HepG2 (cell line): ENCODE data around the gene RIPK1. TPM values are rescaled to one million over a fixed set of nuclear protein-coding genes. Genes with fewer than 3 reads are reported as not detected.

Experiments used
- ARID2 ChIP-seq: sonication (generic); formaldehyde crosslinking; IDR thresholded peaks from 2 replicates; pipeline ENCODE4 v1.8.1; 2022; ENCODE audit warnings: mild to moderate bottlenecking, missing genetic modification reagents, borderline replicate concordance
- ARID5B ChIP-seq: IDR thresholded peaks from 2 replicates; pipeline ENCODE4 v1.4.0; 2020; ENCODE audit warnings: mild to moderate bottlenecking, missing genetic modification reagents
- EED ChIP-seq: sonication (generic); formaldehyde crosslinking; IDR thresholded peaks from 2 replicates; pipeline ENCODE4 v1.5.0; 2020; ENCODE audit warnings: mild to moderate bottlenecking, missing genetic modification reagents
- FOXC1 ChIP-seq: sonication (generic); formaldehyde crosslinking; IDR thresholded peaks from 2 replicates; pipeline ENCODE4 v1.8.0; 2022; ENCODE audit warnings: mild to moderate bottlenecking, missing genetic modification reagents, borderline replicate concordance
- HBP1 ChIP-seq: IDR thresholded peaks from 2 replicates; pipeline ENCODE4 v1.6.1; 2016; ENCODE audit warnings: low read depth, control low read depth
- HOXD1 ChIP-seq: sonication (generic); formaldehyde crosslinking; IDR thresholded peaks from 2 replicates; pipeline ENCODE4 v1.5.0; 2020; ENCODE audit warnings: missing genetic modification reagents
- KDM6A ChIP-seq: IDR thresholded peaks from 2 replicates; pipeline ENCODE4 v1.6.1; 2016; ENCODE audit warnings: low read depth
- LCORL ChIP-seq, 2 experiments: fragments of 450-650 bp in 1 of 2; sonication (generic) in 1 of 2; formaldehyde crosslinking in 1 of 2; IDR thresholded peaks; 2 replicates each; pipeline versions ENCODE4 v1.5.0 to v1.6.1; 2017 to 2020; ENCODE audit warnings: antibody characterized with exemption in 1 of 2, missing genetic modification reagents in 1 of 2
- MAFF ChIP-seq: IDR thresholded peaks from 2 replicates; pipeline ENCODE4 v1.6.1; 2011; ENCODE audit warnings: low read depth, low read length, improper control_type of control experiment
- MEIS1 ChIP-seq: sonication (generic); formaldehyde crosslinking; IDR thresholded peaks from 2 replicates; pipeline ENCODE4 v1.9.0; 2021; ENCODE audit warnings: mild to moderate bottlenecking, missing genetic modification reagents, moderate library complexity, borderline replicate concordance
- NR2F2 ChIP-seq: IDR thresholded peaks from 2 replicates; pipeline ENCODE4 v1.6.1; 2012; ENCODE audit warnings: low read depth, inconsistent platforms, borderline replicate concordance
- POGK ChIP-seq: sonication (generic); formaldehyde crosslinking; conservative IDR thresholded peaks from 2 replicates; pipeline ENCODE4 v1.8.0; 2022; ENCODE audit warnings: mild to moderate bottlenecking, moderate library complexity, missing genetic modification reagents
- RNF2 ChIP-seq: fragments of 450-650 bp; conservative IDR thresholded peaks from 2 replicates; pipeline ENCODE4 v1.6.1; 2016; ENCODE audit warnings: low read depth
- SMC3 ChIP-seq: IDR thresholded peaks from 2 replicates; pipeline ENCODE4 v1.6.1; 2011; ENCODE audit warnings: low read length, improper control_type of control experiment
- TSC22D2 ChIP-seq: sonication (generic); formaldehyde crosslinking; IDR thresholded peaks from 2 replicates; pipeline ENCODE4 v1.5.1; 2020; ENCODE audit warnings: missing genetic modification reagents, mild to moderate bottlenecking, borderline replicate concordance
- ZGPAT ChIP-seq: IDR thresholded peaks from 2 replicates; pipeline ENCODE4 v1.6.1; 2016; ENCODE audit warnings: mild to moderate bottlenecking
- ZNF431 ChIP-seq: sonication (generic); formaldehyde crosslinking; IDR thresholded peaks from 2 replicates; pipeline ENCODE4 v1.9.0; 2022; ENCODE audit warnings: missing genetic modification reagents, low read depth, mild to moderate bottlenecking, borderline replicate concordance
- ZNF513 ChIP-seq: sonication (generic); formaldehyde crosslinking; conservative IDR thresholded peaks from 2 replicates; pipeline ENCODE4 v1.5.0; 2020; ENCODE audit warnings: missing genetic modification reagents
- ZNF605 ChIP-seq: sonication (generic); formaldehyde crosslinking; IDR thresholded peaks from 2 replicates; pipeline ENCODE4 v1.8.0; 2022; ENCODE audit warnings: mild to moderate bottlenecking, missing genetic modification reagents
- polyA plus RNA-seq, 8 experiments: library from polyadenylated mRNA; depleted of rRNA in 3 of 8; stranded (reverse) in 7 of 8; unstranded in 1 of 8; fragments of >200 nt; fragmentation: Illumina TruSeq in 4 of 8; extraction: Trizol in 4 of 8; gene quantifications; 2 replicates each; pipeline versions ENCODE4 v1.2.1 to v1.2.3, GENCODE V29; 2011 to 2016; ENCODE audit warnings: low read depth in 4 of 8, missing spikeins in 1 of 8, mixed read lengths in 1 of 8; ENCODE audit not compliant: insufficient read depth in 1 of 8
- total RNA-seq, 5 experiments: library from RNA; depleted of rRNA; stranded (reverse); fragments of >200 nt; fragmentation: Illumina TruSeq; extraction: Trizol; gene quantifications; 2 replicates each; pipeline ENCODE4 v1.2.3, GENCODE V29; 2016; ENCODE audit warnings: low read depth in 1 of 5

The RIPK1 gene
- total and polyA plus RNA-seq, 2 of the 13 experiments (the other 11 are each of a cell fraction or from before 2014, with no cell fraction given), result 9.0 to 10.3 TPM

GRCh38 chr6:3162565-3163247 lies 94.4 kb downstream of the RIPK1 start (continued):
- no peak; the same call in 1 of the 2 replicates for TF ChIP-seq HBP1
- TF ChIP-seq EED (CRISPR knock-in tag), result no peak
- TF ChIP-seq FOXC1 (CRISPR knock-in tag), result peak; percentile 87; the same call in 1 of the 2 replicates
- peak; percentile 62; the same call in 1 of the 2 replicates for TF ChIP-seq TSC22D2 (CRISPR knock-in tag)
- no peak for TF ChIP-seq ZNF513
- 0 out of 2 replicates have a peak, but pooled peaks have one; percentile 58 for TF ChIP-seq ARID2 (CRISPR knock-in tag)
- TF ChIP-seq ZNF431, result peak; percentile 79; the same call in 1 of the 2 replicates
- TF ChIP-seq MEIS1, result peak; percentile 71
- peak; percentile 77 for TF ChIP-seq ARID5B (CRISPR knock-in tag)
- peak; percentile 8; the same call in 1 of the 2 replicates for TF ChIP-seq KDM6A (CRISPR knock-in tag)
- TF ChIP-seq RNF2, result peak; percentile 75; the same call in 1 of the 2 replicates
- TF ChIP-seq ZGPAT (CRISPR knock-in tag), result peak; percentile 96
- TF ChIP-seq POGK (CRISPR knock-in tag), result peak; percentile 87
- peak; percentile 88 for TF ChIP-seq HOXD1 (CRISPR knock-in tag)
- TF ChIP-seq SMC3, result no peak
- TF ChIP-seq LCORL (IDR thresholded peaks at IDR 0.05), result no peak
- peak; percentile 70; the same call in 1 of the 2 replicates for TF ChIP-seq LCORL (CRISPR knock-in tag; IDR thresholded peaks at IDR 0.05)
- TF ChIP-seq MAFF, result no peak
- TF ChIP-seq ZNF605 (CRISPR knock-in tag), result peak; percentile 98
- no peak for TF ChIP-seq NR2F2
